Activated CD4-positive, alpha-beta T cell treated with anti-CD3 and anti-CD28 coated beads, Interleukin-2, amount 50 U/mL, for 24 hours (primary cell): ENCODE measurements around the gene TMEM97.
"Not testable (repeated sequence)": the region's sequence is repeated elsewhere in the genome, so short reads cannot be mapped to it uniquely, and the experiment has no call there.

Experiments
- DNase-seq, 2 donors: peaks; one replicate each; pipeline ENCODE4 v3.0.0-alpha.2; 2020; ENCODE audit warnings: low read depth in 1 of 2, low spot score in 1 of 2

The TMEM97 gene

DNA sequence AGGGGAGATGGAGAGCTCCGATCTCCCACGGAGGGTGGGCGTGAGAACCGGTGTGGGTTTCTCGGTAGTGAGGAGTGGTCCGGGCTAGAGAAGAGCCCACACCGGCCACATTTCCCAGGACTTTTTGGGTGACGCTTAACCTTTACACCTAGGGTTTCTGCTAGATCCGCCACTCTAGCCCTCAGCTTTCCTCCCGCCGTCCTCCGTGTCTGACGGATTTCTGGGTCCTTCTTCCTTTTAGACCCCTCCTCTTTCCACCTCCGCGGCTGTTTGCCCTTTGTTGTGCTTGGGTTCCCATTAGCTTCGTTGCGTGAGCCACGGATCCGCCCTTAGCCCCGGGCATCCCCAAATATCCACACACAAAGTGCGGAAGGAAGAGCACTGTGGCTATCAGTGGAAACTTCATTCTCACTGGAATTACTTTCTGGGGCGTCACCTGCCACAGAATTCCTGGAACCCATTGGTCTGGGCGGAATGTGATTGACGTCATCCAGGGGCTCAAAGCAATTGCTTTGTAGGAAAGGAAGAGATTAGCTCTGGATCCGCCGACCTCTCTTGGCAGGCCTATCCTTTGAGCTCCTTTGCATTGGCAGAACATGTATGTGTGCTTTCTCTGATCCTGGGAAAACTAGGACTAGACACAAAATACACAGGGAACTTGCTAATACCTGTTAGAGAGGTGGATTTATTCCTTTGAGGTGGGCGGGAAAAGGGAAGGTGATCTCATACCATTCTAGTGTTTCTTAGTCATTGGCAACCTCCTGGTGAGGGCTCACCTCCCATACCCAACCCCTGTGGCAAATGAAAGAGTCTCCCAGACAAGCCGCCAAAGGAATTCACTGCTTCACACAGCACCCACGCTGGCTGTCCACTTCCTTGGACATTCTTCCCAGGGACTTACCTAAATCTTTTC lies 17.2 kb downstream of the TMEM97 start:
- DNase-seq = peak in 1 of 2 donors; percentile 13

DNA sequence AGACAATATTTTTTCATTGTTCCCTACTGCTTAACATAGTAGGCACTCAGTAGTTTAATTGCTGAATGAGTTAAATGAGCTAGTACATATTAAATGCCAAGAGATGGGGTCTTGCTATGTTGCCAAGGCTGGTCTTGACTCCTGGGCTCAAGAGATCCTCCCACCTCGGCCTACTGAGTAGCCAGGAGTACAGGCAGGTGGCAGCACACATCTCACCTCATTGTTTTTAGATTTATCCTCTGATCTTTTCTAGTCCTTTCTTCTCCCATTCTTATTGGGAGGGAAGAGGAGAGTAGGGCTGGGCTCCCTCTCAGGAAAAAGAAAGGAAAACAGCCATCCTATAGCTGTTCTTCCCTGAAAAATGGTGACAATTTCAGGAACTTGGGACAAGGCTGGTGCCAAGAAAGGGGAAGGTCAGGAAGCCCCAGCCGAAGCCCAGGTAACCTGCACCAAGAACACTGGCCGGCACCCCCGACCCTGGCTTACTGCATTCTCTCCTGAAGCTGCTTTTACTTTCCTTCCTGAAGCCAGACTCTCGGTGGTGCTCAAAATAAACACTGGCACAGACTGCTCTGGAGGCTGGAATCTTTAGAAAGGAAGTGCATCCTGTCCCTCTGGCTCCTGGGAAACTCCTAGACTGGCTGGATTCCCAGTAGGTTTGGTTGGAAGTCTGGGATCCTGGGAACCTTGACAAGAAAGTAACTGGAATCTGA lies 19.2 kb downstream of the TMEM97 start:
- no peak for DNase-seq

DNA sequence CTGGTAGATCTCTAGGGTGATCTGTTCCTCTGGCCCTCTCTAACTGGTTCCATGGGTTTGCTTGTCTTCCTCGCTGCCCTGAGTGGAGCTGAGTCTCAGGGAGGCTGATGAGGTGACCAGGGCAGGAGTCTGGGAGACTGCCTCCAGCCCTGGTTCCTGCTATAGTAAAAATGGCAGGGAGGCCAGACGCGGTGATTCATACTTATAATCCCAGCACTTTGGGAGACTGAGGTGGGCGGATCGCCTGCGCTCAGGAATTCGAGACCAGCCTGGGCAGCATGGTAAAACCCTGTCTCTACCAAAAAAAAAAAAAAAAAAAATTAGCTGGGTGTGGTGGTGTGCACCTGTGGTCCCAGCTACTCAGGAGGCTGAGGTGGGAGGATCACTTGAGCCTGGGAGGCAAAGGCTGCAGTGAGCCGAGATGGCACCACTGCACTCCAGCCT lies 19.8 kb downstream of the TMEM97 start:
- DNase-seq = not testable (repeated sequence)

DNA sequence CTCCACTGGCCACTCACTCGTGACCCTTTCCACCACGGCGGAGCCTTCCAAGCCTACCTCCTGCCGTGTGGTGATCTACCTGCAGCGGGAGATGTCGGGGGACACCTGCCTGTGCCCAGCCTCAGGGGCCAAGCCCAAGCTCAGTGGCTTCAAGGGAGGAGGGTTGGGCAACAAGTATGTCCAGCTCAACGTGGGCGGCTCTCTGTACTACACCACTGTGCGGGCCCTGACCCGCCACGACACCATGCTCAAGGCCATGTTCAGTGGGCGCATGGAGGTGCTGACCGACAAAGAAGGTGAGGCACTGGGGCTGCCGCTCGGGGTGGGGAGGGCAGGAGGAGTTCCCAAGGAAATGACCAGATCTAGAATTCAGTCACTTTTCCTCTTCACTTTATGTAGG lies 20.4 kb downstream of the TMEM97 start:
- no peak for DNase-seq

DNA sequence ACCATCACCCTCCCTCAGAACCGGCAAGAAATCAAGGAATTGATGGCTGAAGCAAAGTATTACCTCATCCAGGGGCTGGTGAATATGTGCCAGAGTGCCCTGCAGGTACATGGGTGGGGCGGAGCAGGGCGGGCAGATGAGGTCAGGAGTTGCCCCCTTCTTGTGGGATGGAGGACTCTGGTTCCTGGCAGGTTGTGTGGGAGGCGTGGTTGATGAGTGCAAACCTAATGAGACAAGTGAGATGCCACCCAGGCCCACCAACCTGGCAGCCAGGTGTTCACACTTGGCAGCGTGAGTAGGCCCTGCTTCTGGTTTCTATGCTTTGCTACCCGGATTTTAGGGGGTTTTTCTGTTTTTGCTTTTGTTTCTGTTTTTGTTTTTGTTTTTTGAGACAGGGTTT lies 21.4 kb downstream of the TMEM97 start:
- DNase-seq = no peak

DNA sequence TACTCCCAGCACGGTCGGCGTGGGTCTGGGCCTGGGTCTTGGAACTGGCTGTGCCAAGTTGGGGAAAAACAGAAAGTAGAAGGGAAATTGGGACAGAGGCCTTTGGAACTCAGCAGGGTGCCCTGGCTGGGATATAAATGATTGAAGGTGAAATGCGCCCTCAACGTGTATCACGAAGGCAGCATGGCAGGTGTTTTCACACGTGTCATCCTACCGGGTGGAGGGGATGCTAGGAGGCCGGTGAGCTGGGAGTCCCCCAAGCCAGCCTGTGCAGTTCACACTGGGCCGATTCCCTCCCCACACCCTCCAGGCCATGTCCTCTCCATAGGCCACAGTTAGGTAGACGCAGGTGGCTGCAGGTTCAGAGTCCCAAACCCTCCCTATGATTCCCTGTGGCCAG lies 22.5 kb downstream of the TMEM97 start:
- no peak for DNase-seq

DNA sequence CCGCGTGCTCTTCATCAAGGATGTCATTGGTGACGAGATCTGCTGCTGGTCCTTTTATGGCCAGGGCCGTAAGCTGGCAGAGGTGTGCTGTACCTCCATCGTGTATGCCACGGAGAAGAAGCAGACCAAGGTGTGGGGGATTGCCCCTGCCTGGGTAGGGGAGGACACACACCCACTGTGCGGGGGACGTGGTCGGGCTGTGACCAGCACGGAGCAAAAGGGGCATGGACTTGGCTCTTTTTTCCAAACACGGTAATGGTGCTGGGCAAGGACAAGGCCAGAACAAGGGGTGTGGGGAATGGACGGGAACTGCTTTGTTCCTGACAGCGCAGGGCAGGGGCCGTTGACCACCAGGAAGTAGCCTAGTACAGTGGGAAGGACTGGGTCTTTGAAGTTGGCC lies 23.3 kb downstream of the TMEM97 start:
- DNase-seq = no peak

DNA sequence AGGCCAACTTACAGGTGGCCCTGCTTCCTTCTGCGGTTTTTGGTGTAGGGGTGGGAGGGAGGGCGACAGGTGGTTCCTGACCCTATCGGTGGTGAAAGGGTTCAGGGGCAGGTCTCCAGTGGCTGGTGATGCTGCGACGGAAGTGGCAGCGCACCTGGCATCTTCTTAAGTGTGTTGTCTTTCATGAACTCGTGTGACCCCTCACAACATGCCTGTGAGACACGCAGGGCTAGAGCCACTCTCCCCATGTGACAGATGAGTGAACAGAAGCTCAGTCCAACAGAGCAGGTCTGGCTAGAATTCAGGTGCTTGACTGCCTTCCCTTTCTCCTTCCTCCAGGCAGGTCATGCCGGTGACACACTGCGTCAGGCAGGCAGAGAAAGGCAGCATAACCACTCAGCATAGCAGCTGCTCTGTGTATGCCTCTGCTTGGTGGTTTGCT lies 24.5 kb downstream of the TMEM97 start:
- no peak for DNase-seq

DNA sequence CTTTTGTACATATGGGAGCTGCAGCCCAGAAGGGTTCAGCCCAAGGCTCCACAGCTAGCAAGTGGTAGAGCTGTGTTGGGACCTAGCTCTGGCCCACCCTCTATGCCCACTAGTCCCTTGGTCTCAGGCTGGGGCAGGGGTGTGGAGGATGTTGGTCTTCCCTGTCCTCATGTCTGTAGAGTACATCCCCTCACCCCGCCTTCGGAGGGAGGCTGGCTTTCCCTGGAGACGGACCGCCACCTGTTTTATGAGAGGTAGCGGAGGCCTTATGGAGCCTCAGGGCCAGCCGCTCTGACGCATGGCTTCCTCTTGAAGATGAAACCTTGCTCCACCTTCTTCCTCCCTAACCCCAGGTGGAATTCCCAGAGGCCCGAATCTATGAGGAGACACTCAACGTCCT lies 25.0 kb downstream of the TMEM97 start:
- DNase-seq = no peak

DNA sequence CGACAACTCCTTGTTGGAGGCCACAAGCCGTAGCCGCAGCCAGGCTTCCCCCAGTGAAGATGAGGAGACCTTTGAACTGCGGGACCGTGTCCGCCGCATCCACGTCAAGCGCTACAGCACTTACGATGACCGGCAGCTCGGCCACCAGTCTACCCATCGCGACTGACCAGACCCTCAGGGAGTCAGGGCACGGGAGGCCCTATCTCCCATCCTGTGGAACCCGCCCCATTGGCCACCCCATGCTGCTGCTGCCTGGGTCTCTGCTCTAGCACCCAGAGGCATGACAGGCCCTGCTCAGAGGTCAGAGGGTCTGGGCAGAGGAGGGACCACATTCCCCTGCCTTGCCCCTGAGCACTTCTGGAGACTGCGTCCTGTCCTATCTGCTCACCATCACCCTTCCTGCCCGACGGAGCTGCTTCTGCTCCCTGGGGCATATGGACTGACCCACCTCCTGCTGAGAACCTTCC lies 25.5 kb downstream of the TMEM97 start:
- DNase-seq = no peak

DNA sequence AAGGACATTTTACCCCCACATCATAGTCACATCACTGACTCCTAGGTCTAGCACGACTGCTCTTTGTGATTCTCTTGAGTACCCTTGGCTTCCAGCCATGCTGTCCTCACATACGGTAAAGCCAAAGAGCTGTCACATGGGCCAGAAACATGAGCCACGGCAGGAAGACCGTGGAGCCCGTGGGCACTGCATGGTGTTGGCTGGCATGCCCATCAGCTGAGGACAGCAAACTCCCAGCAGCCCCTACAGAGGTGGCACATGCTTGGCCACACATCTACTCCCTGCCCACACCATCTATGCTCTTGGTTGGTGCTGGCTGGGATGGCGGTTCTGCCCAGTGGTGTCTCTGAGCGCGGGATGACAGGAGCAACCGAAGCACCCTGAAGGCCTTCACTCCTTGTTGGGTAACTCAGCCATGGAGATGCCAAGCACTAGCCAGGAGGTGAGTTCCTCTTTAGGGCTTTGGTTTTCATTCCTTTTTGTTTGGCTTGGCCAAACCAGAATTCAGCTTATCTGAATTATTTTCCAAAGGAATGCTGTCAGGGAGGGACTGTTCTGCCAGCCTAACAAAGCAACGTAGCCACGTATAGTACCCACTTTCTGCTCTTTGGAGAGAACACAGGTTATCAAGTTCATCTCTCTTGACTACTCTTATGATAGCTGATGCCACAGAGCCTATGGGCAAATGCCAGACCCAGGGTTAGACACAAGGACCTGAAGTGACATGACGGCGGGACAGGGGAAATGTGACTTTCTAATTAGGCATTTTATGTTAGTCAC lies 26.6 kb downstream of the TMEM97 start:
- no peak for DNase-seq

DNA sequence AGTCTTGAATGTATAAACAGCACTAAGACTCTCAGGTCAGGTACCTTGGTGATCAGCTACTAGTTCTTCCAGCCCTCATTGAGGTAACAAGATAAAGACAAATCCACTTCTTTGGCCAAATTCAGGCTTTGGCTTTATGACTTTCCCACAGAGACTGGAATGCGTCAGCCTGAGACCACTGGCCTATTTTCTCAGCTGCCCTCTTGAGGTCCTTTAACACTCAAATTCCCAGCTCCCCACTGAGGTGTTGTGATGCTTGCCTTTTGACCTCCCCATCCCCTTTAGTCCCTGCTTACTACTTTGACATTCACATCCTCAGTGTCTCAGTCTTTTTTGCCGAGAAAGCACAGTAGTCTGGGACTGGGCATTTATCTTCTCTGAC lies 27.2 kb downstream of the TMEM97 start:
- no peak for DNase-seq

DNA sequence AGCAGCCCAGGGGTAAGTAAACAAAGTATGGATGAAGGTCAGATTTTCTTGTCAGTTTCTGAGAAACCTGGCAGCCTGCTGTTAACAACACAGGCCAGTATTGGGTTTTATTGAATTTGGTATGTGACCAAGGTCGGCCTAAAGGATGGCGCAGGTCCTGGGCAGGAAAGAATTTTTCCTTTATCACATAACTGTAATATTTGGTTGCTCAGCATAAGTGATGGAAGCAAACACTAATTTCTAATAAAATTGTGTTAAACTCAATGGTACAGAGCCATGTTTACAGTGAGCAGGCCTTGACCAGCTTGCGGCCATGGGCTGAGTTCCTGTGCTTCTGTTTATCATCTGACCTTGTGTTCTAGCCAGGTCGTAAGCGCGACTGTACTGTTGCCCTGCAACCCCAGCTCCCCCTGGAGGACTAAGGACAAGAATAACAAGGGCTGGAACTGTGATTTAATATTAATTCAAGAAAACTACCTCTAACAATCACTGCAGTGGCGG lies 27.8 kb downstream of the TMEM97 start:
- no peak for DNase-seq

DNA sequence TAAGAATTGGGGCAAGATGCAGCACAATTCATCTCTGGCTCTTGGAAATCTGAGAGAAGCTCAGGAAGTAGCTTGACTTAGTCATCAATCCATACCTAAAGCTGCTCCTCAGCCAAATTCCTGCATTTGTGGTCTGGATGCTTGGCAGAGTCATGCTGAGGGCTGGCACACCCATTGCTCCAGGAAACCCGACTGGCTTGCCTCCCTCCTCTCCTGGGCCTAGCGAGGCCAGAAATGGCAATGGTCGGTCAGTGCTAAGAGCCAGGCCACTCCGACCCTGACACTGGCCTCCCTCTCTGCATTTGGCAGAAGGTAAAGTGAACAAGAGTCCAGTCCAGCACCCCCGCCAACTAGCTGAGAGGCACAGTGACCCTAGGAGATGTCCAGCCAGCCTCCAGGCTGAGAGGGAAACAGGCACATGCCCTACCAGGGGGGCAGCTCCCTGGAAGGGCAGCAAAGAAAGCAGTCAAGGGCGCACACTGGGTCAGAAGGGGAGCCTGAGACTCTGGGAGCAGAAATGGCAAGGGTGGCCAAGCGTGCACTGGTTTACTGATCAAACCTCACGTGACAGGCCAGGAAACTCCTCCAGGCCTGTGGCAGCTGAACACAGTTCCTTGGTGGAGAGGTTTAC lies 28.4 kb downstream of the TMEM97 start:
- no peak for DNase-seq

DNA sequence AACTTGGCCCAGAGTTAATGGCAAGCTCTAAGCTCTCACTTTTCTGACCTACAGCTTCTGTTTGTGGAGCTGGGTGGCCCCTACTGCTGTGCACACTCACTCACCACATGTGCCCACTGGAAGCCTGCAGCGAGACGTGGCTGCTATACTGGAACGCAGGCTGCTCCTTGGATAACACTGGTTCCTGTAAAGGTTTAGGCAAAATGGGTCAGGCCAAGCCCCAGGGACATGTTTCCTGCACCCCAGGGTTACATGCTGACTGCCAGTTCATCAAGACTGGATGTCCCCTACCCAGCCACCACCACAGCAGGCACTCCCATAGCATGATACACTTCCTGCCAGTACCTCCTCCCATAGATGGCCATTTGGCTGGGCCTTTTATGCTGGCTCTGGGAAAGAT lies 30.0 kb downstream of the TMEM97 start:
- DNase-seq = no peak

DNA sequence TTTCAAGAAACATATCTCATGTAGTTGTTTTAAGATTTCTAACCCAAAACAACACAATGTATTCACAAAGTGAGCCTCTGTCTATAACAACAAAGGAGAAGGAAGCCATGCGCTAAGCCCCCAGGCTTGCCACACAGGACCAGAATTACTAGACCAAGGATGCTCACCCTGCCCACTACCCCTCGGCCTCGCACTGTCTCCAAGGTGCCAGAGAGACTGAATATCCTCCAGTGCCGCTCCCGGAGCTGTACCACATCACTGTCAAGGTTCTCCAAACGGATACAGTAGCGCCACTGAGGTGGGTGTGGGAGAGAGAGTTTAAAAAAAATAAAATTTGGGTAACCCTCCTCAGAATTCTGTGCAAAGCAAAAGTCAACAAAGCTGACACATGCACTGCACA lies 31.3 kb downstream of the TMEM97 start:
- no peak for DNase-seq

DNA sequence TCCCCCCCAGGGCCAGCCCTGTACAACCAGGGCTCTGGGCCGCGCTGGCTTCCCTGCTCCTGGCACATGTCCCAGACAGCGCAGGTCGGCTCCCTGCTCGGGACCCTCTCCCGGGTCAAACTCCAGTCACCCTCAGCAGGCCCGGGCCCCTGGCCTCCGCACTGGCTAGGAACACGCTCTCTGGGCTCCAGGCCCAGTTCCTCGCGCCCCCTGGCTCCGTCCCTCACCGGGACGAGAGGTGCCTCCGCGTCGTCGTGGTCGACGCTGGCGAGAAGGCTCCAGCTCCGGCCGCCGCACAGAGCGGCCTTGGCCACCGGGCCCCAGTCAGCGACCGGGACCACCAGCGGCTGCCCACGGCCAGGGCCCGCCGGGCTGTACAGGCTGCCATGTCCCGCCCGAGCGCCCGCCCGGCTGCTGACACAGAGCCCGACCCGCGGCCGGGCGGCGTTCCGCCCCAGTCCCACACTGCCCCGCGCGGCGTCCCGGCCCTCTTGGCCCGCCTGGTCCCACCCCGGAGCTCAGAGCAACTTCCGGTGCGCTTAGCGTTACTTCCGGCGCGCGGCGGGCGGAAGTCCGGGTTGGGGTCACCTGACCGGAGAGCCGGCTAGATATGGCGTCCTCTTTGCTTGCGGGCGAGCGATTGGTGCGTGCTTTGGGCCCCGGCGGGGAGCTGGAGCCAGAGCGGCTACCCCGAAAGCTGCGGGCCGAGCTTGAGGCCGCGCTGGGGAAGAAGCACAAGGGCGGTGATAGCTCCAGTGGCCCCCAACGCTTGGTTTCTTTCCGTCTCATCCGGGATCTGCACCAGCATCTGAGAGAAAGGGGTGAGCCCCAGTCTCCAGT lies 38.3 kb downstream of the TMEM97 start, which contains the start of gene POLDIP2:
Gene POLDIP2, minus strand, starts transcription at position 467 of the 840 bp plus-strand sequence. Its CDS starts 79 bp downstream, at position 388.
- peak; percentile 87 to 94 for DNase-seq

DNA sequence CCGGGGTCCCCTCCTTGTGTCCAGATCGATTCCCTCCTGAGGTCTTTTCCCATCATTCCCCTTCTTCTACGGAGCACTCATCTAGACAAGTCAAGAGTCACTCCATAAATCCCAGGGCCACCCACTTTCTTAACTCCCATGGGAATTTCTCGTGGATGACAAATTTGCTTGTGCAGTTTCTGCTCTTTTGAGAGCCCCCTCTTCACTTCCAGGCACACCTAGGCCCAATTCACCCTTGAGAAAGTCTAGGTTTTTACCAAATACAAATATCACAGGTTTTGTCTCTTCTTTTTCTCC lies 38.8 kb downstream of the TMEM97 start:
- no peak for DNase-seq

DNA sequence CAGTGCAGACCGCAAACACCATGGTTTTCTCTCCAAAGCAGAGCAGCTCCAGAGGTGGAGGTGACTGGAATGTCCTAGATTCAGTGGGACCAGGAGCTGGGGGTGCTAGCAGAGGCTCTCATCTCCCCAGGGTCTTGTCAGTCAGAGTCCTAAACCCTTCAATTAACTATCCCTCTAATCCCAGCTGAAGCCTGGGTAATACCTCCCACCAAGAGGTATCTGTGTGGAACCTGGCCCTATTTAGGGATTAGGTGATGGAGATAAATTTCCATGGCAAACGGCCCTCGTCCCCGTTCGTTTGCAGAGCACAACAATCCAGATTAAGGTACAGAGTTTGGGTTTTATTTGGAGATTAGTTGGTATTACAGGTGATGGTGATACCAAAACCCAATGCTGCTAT lies 44.2 kb downstream of the TMEM97 start:
- DNase-seq = no peak
